ENCODE measurements around the gene POTEJ. TPM values are rescaled to one million over a fixed set of nuclear protein-coding genes. Genes with fewer than 3 reads are reported as not detected.
A peak's percentile ranks its signal among the peaks of the same experiment; 100 is the strongest.
"Not testable (repeated sequence)": the region's sequence is repeated elsewhere in the genome, so short reads cannot be mapped to it uniquely, and the experiment has no call there.

Gene POTEJ
- 0.06 and 0.18 TPM in 2 replicates for total RNA-seq (2014; rRNA removed; shearing (Covaris generic))

GRCh38 chr2:130611140-130611539 lies at the start of gene POTEJ:
Gene POTEJ (plus strand): TSS chr2:130611440. CDS start chr2:130611533, 93 bp downstream.
- DNase-seq (ENCODE audit: low read depth) = not testable (repeated sequence)

GRCh38 chr2:130566165-130566564 lies 45.1 kb upstream of the POTEJ start:
- DNase-seq (ENCODE audit: low read depth) = not testable (repeated sequence)

GRCh38 chr2:130571929-130572328 lies 39.3 kb upstream of the POTEJ start:
- DNase-seq (ENCODE audit: low read depth) = not testable (repeated sequence)

GRCh38 chr2:130574230-130574629 lies 37.0 kb upstream of the POTEJ start:
- not testable (repeated sequence) for DNase-seq (ENCODE audit: low read depth)

GRCh38 chr2:130576209-130576784 lies 34.9 kb upstream of the POTEJ start:
- DNase-seq (ENCODE audit: low read depth) = not testable (repeated sequence)

- DNase-seq (ENCODE audit: low read depth) = not testable (repeated sequence)
Observed at GRCh38 chr2:130577559-130577958, 33.7 kb upstream of the POTEJ start.

GRCh38 chr2:130579121-130579520 lies 32.1 kb upstream of the POTEJ start:
- DNase-seq (ENCODE audit: low read depth) = not testable (repeated sequence)

- peak; percentile 0 for DNase-seq (ENCODE audit: low read depth)
Observed at GRCh38 chr2:130581491-130581890, 29.7 kb upstream of the POTEJ start.

GRCh38 chr2:130582970-130583369 lies 28.3 kb upstream of the POTEJ start:
- DNase-seq (ENCODE audit: low read depth) = not testable (repeated sequence)

GRCh38 chr2:130583582-130583981 lies 27.7 kb upstream of the POTEJ start:
- not testable (repeated sequence) for DNase-seq (ENCODE audit: low read depth)

GRCh38 chr2:130584726-130585125 lies 26.5 kb upstream of the POTEJ start:
- DNase-seq (ENCODE audit: low read depth) = not testable (repeated sequence)

- DNase-seq (ENCODE audit: low read depth) = not testable (repeated sequence)
Observed at GRCh38 chr2:130588688-130589458, 22.4 kb upstream of the POTEJ start.

- DNase-seq (ENCODE audit: low read depth) = not testable (repeated sequence)
Observed at GRCh38 chr2:130590170-130590841, 20.9 kb upstream of the POTEJ start.

- not testable (repeated sequence) for DNase-seq (ENCODE audit: low read depth)
Observed at GRCh38 chr2:130590842-130591359, 20.3 kb upstream of the POTEJ start.

- not testable (repeated sequence) for DNase-seq (ENCODE audit: low read depth)
Observed at GRCh38 chr2:130592791-130593414, 18.3 kb upstream of the POTEJ start.

- not testable (repeated sequence) for DNase-seq (ENCODE audit: low read depth)
Observed at GRCh38 chr2:130594011-130594410, 17.2 kb upstream of the POTEJ start.

- not testable (repeated sequence) for DNase-seq (ENCODE audit: low read depth)
Observed at GRCh38 chr2:130596757-130597156, 14.5 kb upstream of the POTEJ start.

- DNase-seq (ENCODE audit: low read depth) = not testable (repeated sequence)
Observed at GRCh38 chr2:130597994-130598393, 13.2 kb upstream of the POTEJ start.

GRCh38 chr2:130598463-130598862 lies 12.8 kb upstream of the POTEJ start:
- not testable (repeated sequence) for DNase-seq (ENCODE audit: low read depth)

GRCh38 chr2:130599393-130599792 lies 11.8 kb upstream of the POTEJ start, which contains the start of gene CFC1:
Gene CFC1 (minus strand): TSS chr2:130599575. CDS start chr2:130599287, 288 bp downstream.
- not testable (repeated sequence) for DNase-seq (ENCODE audit: low read depth)

- not testable (repeated sequence) for DNase-seq (ENCODE audit: low read depth)
Observed at GRCh38 chr2:130599926-130600325, 11.3 kb upstream of the POTEJ start.
